SK-N-SH treated with all-trans-retinoic acid at 6 μM for 48 hours (cell line): Measurements from ENCODE around the gene EMC10.

Experiments
- ATAC-seq: fragments of 200-7000 bp; cut with Tn5 transposase; 3 replicates; pipeline ENCODE4 v1.9.1; 2020; ENCODE audit warnings: mild to moderate bottlenecking, moderate library complexity
- ARNTL ChIP-seq: fragments of 450-650 bp; formaldehyde crosslinking; IDR thresholded peaks from 2 replicates; pipeline ENCODE4 v1.5.0; 2020; ENCODE audit warnings: low read depth, mild to moderate bottlenecking, moderate library complexity, borderline replicate concordance
- BACH2 ChIP-seq: fragments of 250-450 bp; sonication (Bioruptor Pico); IDR thresholded peaks from 2 replicates; pipeline ENCODE4 v1.9.0; 2021; ENCODE audit warnings: mild to moderate bottlenecking, borderline replicate concordance
- CSDC2 ChIP-seq: fragments of 250-450 bp; sonication (Bioruptor Pico); IDR thresholded peaks from 2 replicates; pipeline ENCODE4 v1.5.0; 2020; ENCODE audit warnings: mild to moderate bottlenecking, moderate library complexity
- ESRRG ChIP-seq: fragments of 250-450 bp; sonication (Bioruptor Pico); IDR thresholded peaks from 2 replicates; pipeline ENCODE4 v1.6.1; 2021; ENCODE audit warnings: mild to moderate bottlenecking
- GLIS3 ChIP-seq: fragments of 250-450 bp; sonication (Bioruptor Pico); IDR thresholded peaks from 2 replicates; pipeline ENCODE4 v1.5.0; 2020; ENCODE audit warnings: mild to moderate bottlenecking, moderate library complexity
- ISL1 ChIP-seq: fragments of 250-450 bp; sonication (Bioruptor Pico); IDR thresholded peaks from 2 replicates; pipeline ENCODE4 v2.1.2; 2022; ENCODE audit warnings: mild to moderate bottlenecking, moderate library complexity
- OSR1 ChIP-seq: fragments of 250-450 bp; sonication (Bioruptor Pico); IDR thresholded peaks from 2 replicates; pipeline ENCODE4 v1.8.0; 2022; ENCODE audit warnings: moderate library complexity, mild to moderate bottlenecking, inconsistent platforms
- PPARA ChIP-seq: fragments of 250-450 bp; sonication (Bioruptor Pico); IDR thresholded peaks from 2 replicates; pipeline ENCODE4 v1.5.0; 2020; ENCODE audit warnings: mild to moderate bottlenecking, borderline replicate concordance
- RARB ChIP-seq: fragments of 250-450 bp; sonication (Bioruptor Pico); IDR thresholded peaks from 2 replicates; pipeline ENCODE4 v1.8.0; 2021; ENCODE audit warnings: mild to moderate bottlenecking, moderate library complexity
- SNAI2 ChIP-seq: fragments of 250-450 bp; sonication (Bioruptor Pico); IDR thresholded peaks from 2 replicates; pipeline ENCODE4 v1.5.0; 2020; ENCODE audit warnings: mild to moderate bottlenecking, moderate library complexity
- TCF4 ChIP-seq: fragments of 250-450 bp; sonication (Bioruptor Pico); IDR thresholded peaks from 2 replicates; pipeline ENCODE4 v1.8.0; 2021; ENCODE audit warnings: mild to moderate bottlenecking, moderate library complexity, borderline replicate concordance
- TOX ChIP-seq: fragments of 250-450 bp; sonication (Bioruptor Pico); IDR thresholded peaks from 2 replicates; pipeline ENCODE4 v1.8.0; 2021; ENCODE audit warnings: mild to moderate bottlenecking, moderate library complexity, borderline replicate concordance
- ZC3H10 ChIP-seq: fragments of 250-450 bp; sonication (Bioruptor Pico); IDR thresholded peaks from 2 replicates; pipeline ENCODE4 v1.5.1; 2021; ENCODE audit warnings: mild to moderate bottlenecking, moderate library complexity
- ZFP3 ChIP-seq: fragments of 250-450 bp; sonication (Bioruptor Pico); IDR thresholded peaks from 2 replicates; pipeline ENCODE4 v1.5.0; 2020; ENCODE audit warnings: mild to moderate bottlenecking, moderate library complexity
- ZFP30 ChIP-seq: fragments of 450-650 bp; formaldehyde crosslinking; IDR thresholded peaks from 2 replicates; pipeline ENCODE4 v1.5.0; 2022; ENCODE audit warnings: mild to moderate bottlenecking, moderate library complexity
- ZNF565 ChIP-seq: fragments of 450-650 bp; formaldehyde crosslinking; conservative IDR thresholded peaks from 2 replicates; pipeline ENCODE4 v1.5.0; 2020; ENCODE audit warnings: low read depth, mild to moderate bottlenecking, moderate library complexity
- ZNF70 ChIP-seq: fragments of 450-650 bp; formaldehyde crosslinking; IDR thresholded peaks from 2 replicates; pipeline ENCODE4 v1.5.0; 2020; ENCODE audit warnings: mild to moderate bottlenecking, moderate library complexity
- ZNF8 ChIP-seq: fragments of 450-650 bp; formaldehyde crosslinking; IDR thresholded peaks from 2 replicates; pipeline ENCODE4 v1.5.0; 2020; ENCODE audit warnings: mild to moderate bottlenecking, moderate library complexity
- TF ChIP-seq, protein P1 (sequence below): fragments of 250-450 bp; sonication (Bioruptor Pico); IDR thresholded peaks from 2 replicates; pipeline ENCODE4 v1.8.0; 2021; ENCODE audit warnings: low read depth, mild to moderate bottlenecking, moderate library complexity, borderline replicate concordance
- TF ChIP-seq, protein P2 (sequence below): fragments of 250-450 bp; sonication (Bioruptor Pico); IDR thresholded peaks from 2 replicates; pipeline ENCODE4 v1.5.1; 2020; ENCODE audit warnings: low read depth, mild to moderate bottlenecking, moderate library complexity
- TF ChIP-seq, protein P3 (sequence below): fragments of 250-450 bp; sonication (Bioruptor Pico); IDR thresholded peaks from 2 replicates; pipeline ENCODE4 v1.5.1; 2021; ENCODE audit warnings: mild to moderate bottlenecking, moderate library complexity
- TF ChIP-seq, protein P4 (sequence below): fragments of 250-450 bp; sonication (Bioruptor Pico); IDR thresholded peaks from 2 replicates; pipeline ENCODE4 v1.5.0; 2020; ENCODE audit warnings: mild to moderate bottlenecking, moderate library complexity
- TF ChIP-seq, protein P5 (sequence below): fragments of 250-450 bp; sonication (Bioruptor Pico); IDR thresholded peaks from 2 replicates; pipeline ENCODE4 v1.8.0; 2020; ENCODE audit warnings: mild to moderate bottlenecking, moderate library complexity, borderline replicate concordance

Gene EMC10

DNA sequence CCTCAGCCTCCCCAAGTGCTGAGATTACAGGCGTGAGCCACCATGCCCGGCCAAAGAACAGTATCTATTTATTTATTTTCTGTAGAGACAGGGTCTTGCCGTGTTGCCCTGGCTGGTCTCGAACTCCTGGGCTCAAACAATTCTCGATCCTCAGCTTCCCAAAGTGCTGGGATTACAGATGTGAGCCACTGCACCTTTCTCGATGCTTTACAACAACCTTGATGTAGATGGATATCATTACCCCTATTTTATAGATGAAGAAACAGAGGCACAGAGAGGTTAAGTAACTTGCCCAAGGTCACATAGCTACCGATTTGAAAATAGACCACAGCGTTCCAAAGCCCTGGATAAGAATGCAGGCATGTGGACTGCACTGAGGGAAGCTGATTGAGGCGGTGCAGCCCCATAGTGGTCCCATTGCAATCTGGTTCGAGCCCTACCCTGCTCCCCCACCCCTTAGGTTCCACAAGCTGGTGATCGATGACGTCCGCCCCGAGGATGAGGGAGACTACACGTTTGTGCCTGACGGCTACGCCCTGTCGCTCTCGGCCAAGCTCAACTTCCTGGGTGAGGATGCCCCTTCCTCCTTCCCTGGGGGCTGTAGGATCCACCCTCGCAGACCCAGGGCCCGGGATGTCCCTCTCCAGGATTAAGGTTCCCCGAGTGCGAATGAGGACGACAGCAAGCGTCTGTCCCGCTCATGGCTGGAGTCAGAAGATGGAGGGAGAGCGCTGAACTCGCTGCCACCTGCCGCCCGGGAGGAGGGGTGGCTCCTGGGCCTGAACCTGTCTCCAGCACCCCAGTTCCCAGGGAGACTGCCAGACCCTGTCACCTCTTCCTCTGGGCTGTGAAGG is 25.7 kb upstream of the EMC10 start:
- no peak for ATAC-seq
- no peak for TF ChIP-seq GLIS3 (CRISPR knock-in tag)
- no peak for TF ChIP-seq BACH2 (CRISPR knock-in tag)
- no peak for TF ChIP-seq ZNF70 (CRISPR knock-in tag)
- TF ChIP-seq, protein P1, sequence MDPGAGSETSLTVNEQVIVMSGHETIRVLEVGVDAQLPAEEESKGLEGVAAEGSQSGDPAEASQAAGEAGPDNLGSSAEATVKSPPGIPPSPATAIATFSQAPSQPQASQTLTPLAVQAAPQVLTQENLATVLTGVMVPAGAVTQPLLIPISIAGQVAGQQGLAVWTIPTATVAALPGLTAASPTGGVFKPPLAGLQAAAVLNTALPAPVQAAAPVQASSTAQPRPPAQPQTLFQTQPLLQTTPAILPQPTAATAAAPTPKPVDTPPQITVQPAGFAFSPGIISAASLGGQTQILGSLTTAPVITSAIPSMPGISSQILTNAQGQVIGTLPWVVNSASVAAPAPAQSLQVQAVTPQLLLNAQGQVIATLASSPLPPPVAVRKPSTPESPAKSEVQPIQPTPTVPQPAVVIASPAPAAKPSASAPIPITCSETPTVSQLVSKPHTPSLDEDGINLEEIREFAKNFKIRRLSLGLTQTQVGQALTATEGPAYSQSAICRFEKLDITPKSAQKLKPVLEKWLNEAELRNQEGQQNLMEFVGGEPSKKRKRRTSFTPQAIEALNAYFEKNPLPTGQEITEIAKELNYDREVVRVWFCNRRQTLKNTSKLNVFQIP (CRISPR knock-in tag) = no peak
- no peak for TF ChIP-seq ZC3H10 (CRISPR knock-in tag)
- no peak for TF ChIP-seq OSR1
- no peak for TF ChIP-seq ZNF565 (CRISPR knock-in tag)
- no peak for TF ChIP-seq CSDC2 (CRISPR knock-in tag)
- TF ChIP-seq SNAI2 = no peak
- no peak for TF ChIP-seq RARB (CRISPR knock-in tag)
- TF ChIP-seq ISL1 (CRISPR knock-in tag) = no peak
- TF ChIP-seq, protein P2, sequence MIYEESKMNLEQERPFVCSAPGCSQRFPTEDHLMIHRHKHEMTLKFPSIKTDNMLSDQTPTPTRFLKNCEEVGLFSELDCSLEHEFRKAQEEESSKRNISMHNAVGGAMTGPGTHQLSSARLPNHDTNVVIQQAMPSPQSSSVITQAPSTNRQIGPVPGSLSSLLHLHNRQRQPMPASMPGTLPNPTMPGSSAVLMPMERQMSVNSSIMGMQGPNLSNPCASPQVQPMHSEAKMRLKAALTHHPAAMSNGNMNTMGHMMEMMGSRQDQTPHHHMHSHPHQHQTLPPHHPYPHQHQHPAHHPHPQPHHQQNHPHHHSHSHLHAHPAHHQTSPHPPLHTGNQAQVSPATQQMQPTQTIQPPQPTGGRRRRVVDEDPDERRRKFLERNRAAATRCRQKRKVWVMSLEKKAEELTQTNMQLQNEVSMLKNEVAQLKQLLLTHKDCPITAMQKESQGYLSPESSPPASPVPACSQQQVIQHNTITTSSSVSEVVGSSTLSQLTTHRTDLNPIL = no peak
- no peak for TF ChIP-seq ESRRG (CRISPR knock-in tag)
- no peak for TF ChIP-seq ARNTL (CRISPR knock-in tag)
- TF ChIP-seq, protein P3, sequence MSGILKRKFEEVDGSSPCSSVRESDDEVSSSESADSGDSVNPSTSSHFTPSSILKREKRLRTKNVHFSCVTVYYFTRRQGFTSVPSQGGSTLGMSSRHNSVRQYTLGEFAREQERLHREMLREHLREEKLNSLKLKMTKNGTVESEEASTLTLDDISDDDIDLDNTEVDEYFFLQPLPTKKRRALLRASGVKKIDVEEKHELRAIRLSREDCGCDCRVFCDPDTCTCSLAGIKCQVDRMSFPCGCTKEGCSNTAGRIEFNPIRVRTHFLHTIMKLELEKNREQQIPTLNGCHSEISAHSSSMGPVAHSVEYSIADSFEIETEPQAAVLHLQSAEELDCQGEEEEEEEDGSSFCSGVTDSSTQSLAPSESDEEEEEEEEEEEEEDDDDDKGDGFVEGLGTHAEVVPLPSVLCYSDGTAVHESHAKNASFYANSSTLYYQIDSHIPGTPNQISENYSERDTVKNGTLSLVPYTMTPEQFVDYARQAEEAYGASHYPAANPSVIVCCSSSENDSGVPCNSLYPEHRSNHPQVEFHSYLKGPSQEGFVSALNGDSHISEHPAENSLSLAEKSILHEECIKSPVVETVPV = no peak
- no peak for TF ChIP-seq ZFP3
- no peak for TF ChIP-seq TCF4 (CRISPR knock-in tag)
- TF ChIP-seq ZFP30 (CRISPR knock-in tag) = no peak
- TF ChIP-seq ZNF8 (CRISPR knock-in tag) = no peak
- TF ChIP-seq PPARA (CRISPR knock-in tag) = no peak

DNA sequence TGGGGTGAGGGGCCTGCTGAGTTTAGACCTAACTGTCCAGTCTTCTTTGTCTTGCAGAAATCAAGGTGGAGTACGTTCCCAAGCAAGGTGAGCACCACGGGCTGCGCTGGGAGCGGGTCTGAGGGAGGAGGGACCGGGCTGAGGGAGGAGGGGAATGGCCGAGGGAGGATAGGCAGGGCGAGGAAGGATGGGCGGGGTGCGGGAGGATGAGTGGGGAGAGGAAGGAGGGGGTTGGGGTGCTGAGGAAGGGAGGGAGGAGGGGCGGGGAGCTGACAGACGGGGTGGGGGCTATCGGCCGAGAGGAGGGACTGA is 25.1 kb upstream of the EMC10 start:
- no peak for ATAC-seq
- TF ChIP-seq CSDC2 (CRISPR knock-in tag) (no peak), BACH2 (CRISPR knock-in tag) (no peak), SNAI2 (no peak), ZNF565 (CRISPR knock-in tag) (no peak), ZFP30 (CRISPR knock-in tag) (no peak), TCF4 (CRISPR knock-in tag) (no peak), OSR1 (no peak), TOX (CRISPR knock-in tag) (no peak), ESRRG (CRISPR knock-in tag) (no peak), ZNF8 (CRISPR knock-in tag) (no peak)
- TF ChIP-seq, protein P4, sequence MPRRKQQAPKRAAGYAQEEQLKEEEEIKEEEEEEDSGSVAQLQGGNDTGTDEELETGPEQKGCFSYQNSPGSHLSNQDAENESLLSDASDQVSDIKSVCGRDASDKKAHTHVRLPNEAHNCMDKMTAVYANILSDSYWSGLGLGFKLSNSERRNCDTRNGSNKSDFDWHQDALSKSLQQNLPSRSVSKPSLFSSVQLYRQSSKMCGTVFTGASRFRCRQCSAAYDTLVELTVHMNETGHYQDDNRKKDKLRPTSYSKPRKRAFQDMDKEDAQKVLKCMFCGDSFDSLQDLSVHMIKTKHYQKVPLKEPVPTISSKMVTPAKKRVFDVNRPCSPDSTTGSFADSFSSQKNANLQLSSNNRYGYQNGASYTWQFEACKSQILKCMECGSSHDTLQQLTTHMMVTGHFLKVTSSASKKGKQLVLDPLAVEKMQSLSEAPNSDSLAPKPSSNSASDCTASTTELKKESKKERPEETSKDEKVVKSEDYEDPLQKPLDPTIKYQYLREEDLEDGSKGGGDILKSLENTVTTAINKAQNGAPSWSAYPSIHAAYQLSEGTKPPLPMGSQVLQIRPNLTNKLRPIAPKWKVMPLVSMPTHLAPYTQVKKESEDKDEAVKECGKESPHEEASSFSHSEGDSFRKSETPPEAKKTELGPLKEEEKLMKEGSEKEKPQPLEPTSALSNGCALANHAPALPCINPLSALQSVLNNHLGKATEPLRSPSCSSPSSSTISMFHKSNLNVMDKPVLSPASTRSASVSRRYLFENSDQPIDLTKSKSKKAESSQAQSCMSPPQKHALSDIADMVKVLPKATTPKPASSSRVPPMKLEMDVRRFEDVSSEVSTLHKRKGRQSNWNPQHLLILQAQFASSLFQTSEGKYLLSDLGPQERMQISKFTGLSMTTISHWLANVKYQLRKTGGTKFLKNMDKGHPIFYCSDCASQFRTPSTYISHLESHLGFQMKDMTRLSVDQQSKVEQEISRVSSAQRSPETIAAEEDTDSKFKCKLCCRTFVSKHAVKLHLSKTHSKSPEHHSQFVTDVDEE (CRISPR knock-in tag) = no peak
- TF ChIP-seq, protein P5, sequence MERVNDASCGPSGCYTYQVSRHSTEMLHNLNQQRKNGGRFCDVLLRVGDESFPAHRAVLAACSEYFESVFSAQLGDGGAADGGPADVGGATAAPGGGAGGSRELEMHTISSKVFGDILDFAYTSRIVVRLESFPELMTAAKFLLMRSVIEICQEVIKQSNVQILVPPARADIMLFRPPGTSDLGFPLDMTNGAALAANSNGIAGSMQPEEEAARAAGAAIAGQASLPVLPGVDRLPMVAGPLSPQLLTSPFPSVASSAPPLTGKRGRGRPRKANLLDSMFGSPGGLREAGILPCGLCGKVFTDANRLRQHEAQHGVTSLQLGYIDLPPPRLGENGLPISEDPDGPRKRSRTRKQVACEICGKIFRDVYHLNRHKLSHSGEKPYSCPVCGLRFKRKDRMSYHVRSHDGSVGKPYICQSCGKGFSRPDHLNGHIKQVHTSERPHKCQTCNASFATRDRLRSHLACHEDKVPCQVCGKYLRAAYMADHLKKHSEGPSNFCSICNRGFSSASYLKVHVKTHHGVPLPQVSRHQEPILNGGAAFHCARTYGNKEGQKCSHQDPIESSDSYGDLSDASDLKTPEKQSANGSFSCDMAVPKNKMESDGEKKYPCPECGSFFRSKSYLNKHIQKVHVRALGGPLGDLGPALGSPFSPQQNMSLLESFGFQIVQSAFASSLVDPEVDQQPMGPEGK (CRISPR knock-in tag) = no peak
- TF ChIP-seq, protein P3 = no peak
